Ovary (tissue), 9 donors: ENCODE measurements around the gene FARP1. TPM values are rescaled to one million over a fixed set of nuclear protein-coding genes. Genes with fewer than 3 reads are reported as not detected.

ENCODE experiments used
- DNase-seq, 5 donors: peaks; one replicate each; pipeline ENCODE4 v3.0.0-alpha.2; 2019 to 2020
- H3K27ac ChIP-seq, 2 donors: fragments of 200-600 bp; one replicate each; pipeline versions ENCODE4 v1.5.1 to v1.8.0; 2019 to 2022
- H3K27me3 ChIP-seq: fragments of 200-600 bp; one replicate; pipeline ENCODE4 v1.8.0; 2022
- H3K36me3 ChIP-seq: fragments of 200-600 bp; sonication (generic); one replicate; pipeline ENCODE4 v1.5.1; 2019
- H3K4me1 ChIP-seq: one replicate; pipeline ENCODE4 v1.8.1; 2013; ENCODE audit warnings: mild to moderate bottlenecking, moderate library complexity; ENCODE audit not compliant: insufficient read depth
- H3K4me3 ChIP-seq: fragments of 200-600 bp; sonication (generic); one replicate; pipeline ENCODE4 v1.5.1; 2017
- H3K9me3 ChIP-seq, 2 donors: fragments of 200-600 bp in 1 of 2; sonication (generic) in 1 of 2; one replicate each; pipeline versions ENCODE4 v1.5.1 to v1.8.1; 2013 to 2019; ENCODE audit warnings: mild to moderate bottlenecking in 1 of 2, moderate library complexity in 1 of 2
- EP300 ChIP-seq: sonication (generic); formaldehyde crosslinking; IDR thresholded peaks from one replicate; pipeline ENCODE4 v1.6.1; 2017; ENCODE audit warnings: antibody characterized with exemption
- POLR2A ChIP-seq: fragments of 450-650 bp; IDR thresholded peaks from one replicate; pipeline ENCODE4 v1.6.1; 2017; ENCODE audit warnings: antibody characterized with exemption, mild to moderate bottlenecking, moderate library complexity
- WGBS, 3 donors: extraction: QIAGEN DNeasy Blood & Tissue Kit in 1 of 3; methylation state at CpG; one replicate each; pipeline versions ENCODE4 v1.1.5 to v1.1.7; 2013 to 2017; 5-methylcytosine and 5-hydroxymethylcytosine counted together
- intact Hi-C, 4 donors: fragments of 100-400 bp; cut with DNase I; formaldehyde crosslinking; loops; one replicate each; pipeline versions ENCODE4 v1.11.0 to v1.15.1; 2022 to 2023
- polyA plus RNA-seq, 2 donors: library from polyadenylated mRNA; stranded (reverse); fragments of 200-250 nt in 1 of 2; fragments of 350-450 nt in 1 of 2; fragmentation: Illumina TruSeq in 1 of 2; extraction: RNeasy Lipid Tissue Mini Kit (QIAGEN cat#74804) in 1 of 2; gene quantifications; one replicate each; pipeline ENCODE4 v1.2.3, GENCODE V29; 2013 to 2014
- total RNA-seq, 7 donors: library from RNA; depleted of rRNA in 2 of 7; stranded (reverse); fragments of >200 nt in 2 of 7; fragmentation: NEBNext Ultra II Directional in 3 of 7; extraction: Animal tissue kit (Norgen Biotek cat#: 25700) in 3 of 7; gene quantifications; one replicate each; pipeline versions ENCODE4 v1.1.0 to v1.2.4, GENCODE V29; 2016 to 2023
- TF ChIP-seq, protein P1 (sequence below), 3 donors: fragments of 450-650 bp in 2 of 3; fragments of 200-600 bp in 1 of 3; IDR thresholded peaks; one replicate each; pipeline versions ENCODE4 v1.5.1 to v1.8.0; 2016 to 2022; ENCODE audit warnings: antibody characterized with exemption in 3 of 3, mild to moderate bottlenecking in 1 of 3
- donor health status: DM: no; HTN: no; CAD: no; lungs with moderate emphysema.
- donor health status: DM: no; HTN: no; CAD: no.
- donor health status: Bipolar disorder and iron deficiency.
- donor health status: DM: yes; HTN: yes; CAD: no.
- donor health status: DM: no; HTN: no; CAD: no.
- donor health status: DM: yes; HTN: yes; CAD: no.

Gene FARP1
- total and polyA plus RNA-seq, 9 donors: 10.2 to 90.1 (median 35.6) TPM

DNA sequence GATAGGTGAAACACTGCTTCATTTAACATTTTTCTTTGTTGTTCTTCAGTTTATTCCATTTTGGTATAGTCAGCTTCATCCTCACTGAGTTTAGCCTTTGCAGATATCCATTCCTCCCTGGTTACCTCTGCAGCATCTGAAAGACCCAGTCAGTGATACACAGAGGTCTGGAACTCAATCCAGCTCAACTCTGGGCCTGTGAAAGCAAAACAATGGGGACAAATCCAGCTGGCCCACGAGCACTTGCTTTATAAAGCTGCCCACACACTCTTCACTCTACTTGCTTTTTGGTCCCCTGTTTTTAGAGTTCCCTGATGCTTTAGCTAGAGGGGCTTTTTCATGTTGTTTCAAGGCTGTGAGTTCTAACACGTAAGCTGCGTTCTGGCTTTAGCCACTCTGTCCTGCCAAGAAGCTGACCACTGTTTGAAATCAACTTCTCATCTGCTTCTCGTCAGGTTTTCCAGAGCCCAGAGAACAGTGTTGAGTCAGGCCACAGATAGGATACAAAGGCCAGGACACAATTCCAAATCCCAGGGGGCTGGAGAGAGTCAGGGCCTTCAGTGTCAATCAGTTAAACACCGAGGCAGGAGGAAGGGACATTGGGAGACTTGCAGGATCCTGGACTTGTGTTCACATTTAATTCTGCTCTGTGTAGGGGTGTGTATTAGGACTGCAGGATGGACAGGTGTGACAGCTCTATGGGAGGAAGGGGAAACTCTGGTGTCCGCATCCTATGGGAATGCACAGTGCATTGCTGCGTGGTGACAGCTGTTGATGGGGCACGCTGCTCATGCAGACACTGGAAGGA lies 117.7 kb downstream of the FARP1 start:
- TF ChIP-seq EP300: no peak
- TF ChIP-seq, protein P1, sequence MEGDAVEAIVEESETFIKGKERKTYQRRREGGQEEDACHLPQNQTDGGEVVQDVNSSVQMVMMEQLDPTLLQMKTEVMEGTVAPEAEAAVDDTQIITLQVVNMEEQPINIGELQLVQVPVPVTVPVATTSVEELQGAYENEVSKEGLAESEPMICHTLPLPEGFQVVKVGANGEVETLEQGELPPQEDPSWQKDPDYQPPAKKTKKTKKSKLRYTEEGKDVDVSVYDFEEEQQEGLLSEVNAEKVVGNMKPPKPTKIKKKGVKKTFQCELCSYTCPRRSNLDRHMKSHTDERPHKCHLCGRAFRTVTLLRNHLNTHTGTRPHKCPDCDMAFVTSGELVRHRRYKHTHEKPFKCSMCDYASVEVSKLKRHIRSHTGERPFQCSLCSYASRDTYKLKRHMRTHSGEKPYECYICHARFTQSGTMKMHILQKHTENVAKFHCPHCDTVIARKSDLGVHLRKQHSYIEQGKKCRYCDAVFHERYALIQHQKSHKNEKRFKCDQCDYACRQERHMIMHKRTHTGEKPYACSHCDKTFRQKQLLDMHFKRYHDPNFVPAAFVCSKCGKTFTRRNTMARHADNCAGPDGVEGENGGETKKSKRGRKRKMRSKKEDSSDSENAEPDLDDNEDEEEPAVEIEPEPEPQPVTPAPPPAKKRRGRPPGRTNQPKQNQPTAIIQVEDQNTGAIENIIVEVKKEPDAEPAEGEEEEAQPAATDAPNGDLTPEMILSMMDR (IDR thresholded peaks at IDR 0.05): no peak
- no peak for TF ChIP-seq POLR2A
- intact Hi-C loops: no loop called here
- Histone ChIP-seq H3K36me3 (no peaks in the 10 kb centered on the region), H3K4me1 (no peaks in the 10 kb centered on the region), H3K4me3 (no peak overlapping the region), H3K9me3 (no peaks in the 10 kb centered on the region), H3K27ac (no peak overlapping the region), H3K27me3 (no peaks in the 10 kb centered on the region)
- no peak for DNase-seq
- WGBS, 3 donors: 53 to 58% (median 56%) methylated on average over 8 of the region's 8 CpGs

DNA sequence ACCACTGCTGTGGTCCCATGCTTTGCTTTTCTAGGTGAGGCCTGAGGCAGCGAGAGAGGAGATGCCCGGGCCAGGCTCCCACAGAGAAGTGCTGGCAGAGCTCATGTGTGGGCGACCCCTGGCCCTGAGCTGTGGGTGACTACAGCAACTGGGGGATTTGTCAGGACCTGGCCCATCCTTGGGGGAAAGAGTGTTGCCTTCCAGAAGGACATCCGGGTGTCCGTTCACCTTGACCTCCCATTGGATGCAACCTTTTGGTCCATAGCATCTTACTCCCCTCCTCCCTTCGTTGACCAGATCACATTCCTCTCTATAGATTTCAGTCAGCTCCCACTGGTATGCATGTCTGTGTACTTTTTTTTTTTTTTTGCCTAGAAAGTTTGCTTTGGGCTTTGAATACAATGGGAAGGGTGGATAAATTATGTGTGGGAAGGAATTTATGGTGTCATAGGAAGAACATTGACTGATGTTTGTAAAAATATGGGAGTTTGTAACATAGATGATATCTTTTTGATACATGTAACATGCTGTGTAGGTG lies 118.3 kb downstream of the FARP1 start:
- no peak for TF ChIP-seq POLR2A
- TF ChIP-seq, protein P1 (IDR thresholded peaks at IDR 0.05): no peak
- no peak for TF ChIP-seq EP300
- Histone ChIP-seq H3K36me3 (no peaks in the 10 kb centered on the region), H3K4me1 (peaks cover 2% of the 10 kb centered on the region), H3K9me3 (no peaks in the 10 kb centered on the region), H3K4me3 (no peak overlapping the region), H3K27me3 (no peaks in the 10 kb centered on the region), H3K27ac (no peak overlapping the region)
- DNase-seq: no peak
- WGBS, 3 donors: 60 to 73% (median 73%) methylated on average over 6 of the region's 6 CpGs
- intact Hi-C loops: no loop called here

DNA sequence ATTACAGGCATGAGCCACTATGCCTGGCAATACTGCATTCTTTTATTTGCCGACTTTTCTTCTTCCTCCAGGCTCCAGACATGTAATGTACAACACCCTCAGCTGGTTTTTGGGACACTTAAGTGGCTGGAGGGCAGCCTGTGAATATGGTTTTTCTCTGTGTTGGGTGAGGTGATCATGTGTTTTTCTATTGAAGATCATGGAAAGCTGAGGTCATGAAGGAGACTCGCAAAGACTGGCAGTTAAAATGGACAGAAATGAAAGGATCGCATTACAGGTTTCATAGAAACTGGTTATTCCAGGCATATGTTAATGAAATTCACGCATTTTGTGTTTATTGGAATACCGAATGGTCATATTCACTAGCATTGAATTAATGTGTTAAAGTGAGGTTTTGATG lies 119.4 kb downstream of the FARP1 start:
- H3K27ac ChIP-seq: no peak overlapping the region
- no peaks in the 10 kb centered on the region for H3K27me3 ChIP-seq
- TF ChIP-seq EP300: no peak
- TF ChIP-seq, protein P1 (IDR thresholded peaks at IDR 0.05): no peak
- no peak for TF ChIP-seq POLR2A
- WGBS, 3 donors: 95 to 96% (median 95%) methylated on average over 5 of the region's 5 CpGs
- intact Hi-C loops: no loop called here
- no peak overlapping the region for H3K4me3 ChIP-seq
- H3K4me1 ChIP-seq: peaks cover 7% of the 10 kb centered on the region
- DNase-seq: no peak
- no peaks in the 10 kb centered on the region for H3K9me3 ChIP-seq
- no peaks in the 10 kb centered on the region for H3K36me3 ChIP-seq

DNA sequence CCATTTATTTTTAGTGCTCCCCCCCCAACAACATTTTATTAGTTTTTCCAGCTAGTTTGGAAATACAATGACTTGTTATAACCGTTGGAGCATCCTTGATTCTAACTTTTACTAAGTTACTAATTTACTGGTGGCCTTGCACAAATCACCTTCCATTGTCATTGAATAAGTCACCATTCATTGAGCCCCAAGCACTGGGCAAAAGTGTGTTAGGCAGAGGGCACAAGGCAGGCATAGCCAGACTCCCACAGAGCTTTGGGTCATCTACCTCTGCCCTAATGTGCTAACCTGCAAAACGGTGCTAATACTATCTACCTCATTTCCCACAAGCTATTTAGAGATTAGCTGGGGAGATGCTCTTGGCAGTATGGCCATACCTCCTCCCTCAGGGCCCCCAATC lies 120.9 kb downstream of the FARP1 start:
- H3K36me3 ChIP-seq: no peaks in the 10 kb centered on the region
- H3K9me3 ChIP-seq: no peaks in the 10 kb centered on the region
- DNase-seq: no peak
- intact Hi-C loops: no loop called here
- 73 to 74% (median 73%) methylated on average over 2 of the region's 2 CpGs for WGBS, 3 donors
- H3K4me1 ChIP-seq: peaks cover 9% of the 10 kb centered on the region
- TF ChIP-seq, protein P1 (IDR thresholded peaks at IDR 0.05): no peak
- TF ChIP-seq EP300 (no peak), POLR2A (no peak)
- no peak overlapping the region for H3K4me3 ChIP-seq
- no peaks in the 10 kb centered on the region for H3K27me3 ChIP-seq
- H3K27ac ChIP-seq: no peak overlapping the region
